Jurkat, Clone E6-1 (cell line): Measurements from ENCODE around the gene ZNF473.
A peak's percentile ranks its signal among the peaks of the same experiment; 100 is the strongest.
"Not testable (repeated sequence)": the region's sequence is repeated elsewhere in the genome, so short reads cannot be mapped to it uniquely, and the experiment has no call there.

Experiments used
- DNase-seq: peaks from one replicate; pipeline ENCODE4 v3.0.0-alpha.2; 2011; ENCODE audit warnings: low read depth, low spot score
- H3K4me3 ChIP-seq: 2 replicates; pipeline ENCODE4 v1.5.1; 2011; ENCODE audit warnings: mild to moderate bottlenecking, low read length, control low read depth, moderate library complexity

The ZNF473 gene

DNA sequence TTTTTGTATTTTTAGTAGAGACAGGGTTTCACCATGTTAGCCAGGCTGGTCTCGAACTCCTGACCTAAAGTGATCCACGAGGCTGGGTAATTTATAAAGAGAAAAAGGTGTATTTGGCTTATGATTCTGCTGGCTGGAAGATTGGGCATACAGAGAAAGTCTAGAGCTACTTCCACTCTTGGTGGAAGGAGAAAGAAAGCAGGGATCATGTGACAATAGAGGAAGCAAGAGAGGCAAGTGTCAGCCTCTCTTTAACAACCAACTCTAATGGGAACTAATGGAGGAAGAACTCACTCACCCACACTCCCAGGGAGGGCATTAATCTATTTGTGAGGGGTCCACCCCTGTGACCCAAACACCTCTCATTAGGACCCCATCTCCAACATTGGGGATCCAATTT, 58.6 kb downstream of the ZNF473 start:
- DNase-seq, H3K4me3 ChIP-seq: not testable (repeated sequence)

DNA sequence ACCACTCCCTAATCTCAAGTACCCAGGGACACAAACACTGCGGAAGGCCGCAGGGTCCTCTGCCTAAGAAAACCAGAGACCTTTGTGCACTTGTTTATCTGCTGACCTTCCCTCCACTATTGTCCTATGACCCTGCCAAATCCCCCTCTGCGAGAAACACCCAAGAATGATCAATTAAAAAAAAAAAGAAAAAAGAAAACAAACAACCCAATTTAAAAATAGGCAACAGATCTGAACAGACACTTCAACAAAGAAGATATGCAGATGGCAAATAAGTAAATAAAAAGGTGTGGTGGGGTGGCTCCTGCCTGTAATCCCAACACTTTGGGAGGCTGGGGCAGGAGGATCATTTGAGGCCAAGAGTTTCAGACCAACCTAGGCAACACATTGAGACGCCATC, 61.3 kb downstream of the ZNF473 start:
- not testable (repeated sequence) for H3K4me3 ChIP-seq, DNase-seq

DNA sequence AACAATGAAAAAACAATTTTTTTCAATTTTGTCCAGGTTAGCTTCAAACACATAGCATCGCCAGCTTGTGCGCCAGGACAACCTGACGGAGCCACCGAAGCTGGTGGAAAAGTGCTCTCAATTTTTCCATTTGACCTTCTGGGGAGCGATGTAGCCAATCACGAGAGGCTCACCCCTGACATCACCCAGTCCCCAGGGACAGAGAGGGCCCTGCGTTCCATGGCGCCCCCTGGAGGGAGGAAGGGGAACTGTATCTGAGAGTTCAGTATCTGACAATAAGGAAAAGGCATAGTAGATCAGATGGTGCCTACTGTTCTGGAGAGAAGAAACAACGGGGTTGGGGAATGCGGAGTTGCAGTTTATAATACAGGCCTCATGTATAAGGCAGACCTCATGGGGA, 64.9 kb downstream of the ZNF473 start:
- peak; percentile 21 for DNase-seq
- not testable (repeated sequence) for H3K4me3 ChIP-seq

DNA sequence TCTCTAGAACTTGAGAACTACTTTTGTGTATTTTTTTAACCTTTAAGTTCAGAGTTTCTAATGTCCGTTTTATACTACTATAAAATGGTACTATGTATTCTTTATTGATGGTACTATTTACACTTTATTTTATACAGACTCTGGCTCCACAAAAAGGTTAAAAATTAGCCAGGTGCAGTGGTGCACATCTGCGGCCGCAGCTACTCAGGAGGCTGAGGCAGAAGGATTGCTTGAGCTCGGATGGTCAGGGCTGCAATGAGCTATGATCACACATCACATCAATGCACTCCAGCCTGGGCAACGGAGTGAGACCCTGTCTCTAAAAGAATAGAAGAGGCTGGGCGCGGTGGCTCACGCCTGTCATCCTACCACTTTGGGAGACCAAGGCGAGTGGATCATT, 66.0 kb downstream of the ZNF473 start:
- H3K4me3 ChIP-seq, DNase-seq: not testable (repeated sequence)

DNA sequence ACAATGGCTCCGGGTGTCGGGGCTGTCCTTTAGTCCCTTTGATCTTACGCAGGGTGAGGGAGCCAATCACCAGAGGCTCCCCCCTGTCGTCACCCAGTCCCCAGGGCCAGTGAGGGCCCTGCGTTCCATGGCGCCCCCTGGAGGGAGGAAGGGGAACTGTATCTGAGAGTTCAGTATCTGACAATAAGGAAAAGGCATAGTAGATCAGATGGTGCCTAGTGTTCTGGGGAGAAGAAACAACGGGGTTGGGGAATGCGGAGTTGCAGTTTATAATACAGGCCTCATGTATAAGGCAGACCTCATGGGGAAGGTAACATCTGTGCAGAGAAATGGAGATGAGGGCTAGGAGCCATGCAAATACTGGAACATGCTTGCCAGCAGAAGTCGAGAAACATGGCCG, 66.8 kb downstream of the ZNF473 start:
- not testable (repeated sequence) for DNase-seq, H3K4me3 ChIP-seq

DNA sequence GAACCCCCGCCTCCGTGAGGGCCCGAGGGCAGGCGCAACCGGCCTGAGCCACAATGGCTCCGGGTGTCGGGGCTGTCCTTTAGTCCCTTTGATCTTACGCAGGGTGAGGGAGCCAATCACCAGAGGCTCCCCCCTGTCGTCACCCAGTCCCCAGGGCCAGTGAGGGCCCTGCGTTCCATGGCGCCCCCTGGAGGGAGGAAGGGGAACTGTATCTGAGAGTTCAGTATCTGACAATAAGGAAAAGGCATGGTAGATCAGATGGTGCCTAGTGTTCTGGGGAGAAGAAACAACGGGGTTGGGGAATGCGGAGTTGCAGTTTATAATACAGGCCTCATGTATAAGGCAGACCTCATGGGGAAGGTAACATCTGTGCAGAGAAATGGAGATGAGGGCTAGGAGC, 72.1 kb downstream of the ZNF473 start:
- not testable (repeated sequence) for H3K4me3 ChIP-seq, DNase-seq

DNA sequence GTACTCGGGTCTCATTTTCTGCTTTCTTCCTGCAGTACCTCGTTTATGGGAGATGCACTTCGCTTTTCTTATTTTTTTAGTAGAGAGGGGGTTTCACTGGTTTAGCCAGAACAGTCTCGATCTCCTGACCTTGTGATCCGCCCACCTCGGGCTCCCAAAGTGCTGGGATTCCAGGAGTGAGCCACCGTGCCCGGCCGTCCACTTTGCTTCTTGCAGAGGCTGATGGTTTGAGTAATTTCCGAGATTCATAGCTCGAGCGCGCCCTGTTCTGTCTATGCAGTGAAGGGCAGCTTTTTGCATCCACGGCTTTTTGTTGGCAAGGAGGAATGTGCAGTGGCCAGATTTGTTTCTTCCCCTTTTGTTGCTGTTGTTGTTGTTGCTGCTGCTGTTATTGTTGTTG, 73.1 kb downstream of the ZNF473 start:
- DNase-seq, H3K4me3 ChIP-seq: not testable (repeated sequence)

DNA sequence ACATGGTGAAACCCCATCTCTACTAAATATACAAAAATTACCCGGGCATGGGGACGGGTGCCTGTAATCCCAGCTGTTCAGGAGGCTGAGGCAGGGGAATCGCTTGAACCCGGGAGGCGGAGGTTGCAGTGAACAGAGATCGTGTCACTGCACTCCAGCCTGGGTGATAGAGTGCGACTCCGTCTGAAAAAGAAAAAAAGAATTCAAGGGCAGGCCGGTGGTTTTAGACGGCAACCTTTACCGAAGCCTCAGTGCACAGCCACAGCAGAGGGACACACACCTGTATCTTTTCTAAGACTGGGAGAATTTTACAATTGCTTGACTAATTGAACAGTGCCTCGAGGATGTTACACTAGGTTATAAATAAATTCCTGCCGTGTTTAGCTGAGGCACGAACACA, 73.9 kb downstream of the ZNF473 start:
- DNase-seq, H3K4me3 ChIP-seq: not testable (repeated sequence)

DNA sequence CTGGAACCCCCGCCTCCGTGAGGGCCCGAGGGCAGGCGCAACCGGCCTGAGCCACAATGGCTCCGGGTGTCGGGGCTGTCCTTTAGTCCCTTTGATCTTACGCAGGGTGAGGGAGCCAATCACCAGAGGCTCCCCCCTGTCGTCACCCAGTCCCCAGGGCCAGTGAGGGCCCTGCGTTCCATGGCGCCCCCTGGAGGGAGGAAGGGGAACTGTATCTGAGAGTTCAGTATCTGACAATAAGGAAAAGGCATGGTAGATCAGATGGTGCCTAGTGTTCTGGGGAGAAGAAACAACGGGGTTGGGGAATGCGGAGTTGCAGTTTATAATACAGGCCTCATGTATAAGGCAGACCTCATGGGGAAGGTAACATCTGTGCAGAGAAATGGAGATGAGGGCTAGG, 75.1 kb downstream of the ZNF473 start:
- H3K4me3 ChIP-seq, DNase-seq: not testable (repeated sequence)
